ENCODE results near the gene MUC4.
"Not testable (repeated sequence)": the region's sequence is repeated elsewhere in the genome, so short reads cannot be mapped to it uniquely, and the experiment has no call there.

MUC4 gene

DNA sequence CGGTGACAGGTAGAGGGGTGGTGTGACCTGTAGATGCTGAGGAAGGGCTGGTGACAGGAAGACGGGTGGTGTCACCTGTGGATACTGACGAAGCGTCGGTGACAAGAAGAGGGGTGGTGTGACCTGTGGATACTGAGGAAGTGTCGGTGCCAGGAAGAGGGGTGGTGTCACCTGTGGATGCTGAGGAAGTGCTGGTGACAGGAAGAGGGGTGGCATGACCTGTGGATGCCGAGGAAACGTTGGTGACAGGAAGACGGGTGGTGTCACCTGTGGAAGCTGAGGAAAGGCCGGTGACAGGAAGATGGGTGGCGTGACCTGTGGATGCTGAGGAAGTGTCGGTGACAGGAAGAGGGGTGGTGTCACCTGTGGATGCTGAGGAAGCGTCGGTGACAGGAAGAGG lies 27.7 kb downstream of the MUC4 start:
- DNase-seq: not testable (repeated sequence)

DNA sequence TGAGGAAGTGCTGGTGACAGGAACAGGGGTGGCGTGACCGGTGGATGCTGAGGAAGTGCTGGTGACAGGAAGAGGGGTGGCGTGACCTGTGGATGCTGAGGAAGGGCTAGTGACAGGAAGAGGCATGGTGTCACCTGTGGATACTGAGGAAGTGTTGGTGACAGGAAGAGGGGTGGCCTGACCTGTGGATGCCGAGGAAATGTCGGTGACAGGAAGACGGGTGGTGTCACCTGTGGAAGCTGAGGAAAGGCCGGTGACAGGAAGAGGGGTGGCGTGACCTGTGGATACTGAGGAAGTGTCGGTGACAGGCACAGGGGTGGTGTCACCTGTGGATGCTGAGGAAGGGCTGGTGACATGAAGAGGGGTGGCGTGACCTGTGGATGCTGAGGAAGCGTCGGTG lies 30.5 kb downstream of the MUC4 start:
- DNase-seq: not testable (repeated sequence)

DNA sequence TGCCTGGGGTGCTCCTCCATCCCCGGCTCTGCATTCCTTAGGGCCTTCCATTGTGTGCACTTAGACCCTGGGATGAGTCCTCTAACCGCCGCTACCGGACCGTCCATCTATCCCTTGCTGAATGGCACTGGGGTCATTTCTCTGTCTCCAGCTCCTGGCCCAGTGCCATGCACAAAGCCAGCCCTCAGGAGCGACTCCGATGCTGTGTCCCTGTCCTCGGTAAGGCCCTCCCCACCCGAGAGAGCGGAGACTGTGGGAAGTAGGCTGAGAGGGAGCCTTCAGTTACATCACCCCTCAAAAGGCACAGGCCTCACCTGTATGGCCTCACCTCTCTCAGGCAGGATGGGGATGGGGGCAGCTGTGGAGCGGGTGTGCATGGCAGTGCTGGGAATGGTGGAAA lies 33.8 kb downstream of the MUC4 start:
- no peak for DNase-seq

DNA sequence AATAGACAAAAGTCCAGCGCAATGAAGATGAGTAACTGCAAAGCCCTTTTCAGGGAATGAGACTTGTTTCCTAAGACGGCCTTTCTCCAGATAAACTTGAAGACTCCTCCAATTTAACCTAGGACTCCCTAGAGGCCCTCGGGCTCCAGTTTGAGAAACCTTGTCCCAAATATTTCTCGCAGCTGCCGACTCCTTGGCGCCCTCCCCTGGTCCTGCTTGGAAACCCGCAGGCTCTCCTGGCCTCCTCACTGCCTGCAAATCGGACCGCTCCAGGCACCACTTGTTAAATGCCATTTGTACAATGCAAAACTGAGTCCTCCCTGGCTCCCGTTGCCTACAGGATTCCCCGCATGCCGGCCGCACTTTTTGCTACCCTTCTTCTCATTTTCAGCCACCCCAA lies 36.8 kb downstream of the MUC4 start:
- DNase-seq: no peak

DNA sequence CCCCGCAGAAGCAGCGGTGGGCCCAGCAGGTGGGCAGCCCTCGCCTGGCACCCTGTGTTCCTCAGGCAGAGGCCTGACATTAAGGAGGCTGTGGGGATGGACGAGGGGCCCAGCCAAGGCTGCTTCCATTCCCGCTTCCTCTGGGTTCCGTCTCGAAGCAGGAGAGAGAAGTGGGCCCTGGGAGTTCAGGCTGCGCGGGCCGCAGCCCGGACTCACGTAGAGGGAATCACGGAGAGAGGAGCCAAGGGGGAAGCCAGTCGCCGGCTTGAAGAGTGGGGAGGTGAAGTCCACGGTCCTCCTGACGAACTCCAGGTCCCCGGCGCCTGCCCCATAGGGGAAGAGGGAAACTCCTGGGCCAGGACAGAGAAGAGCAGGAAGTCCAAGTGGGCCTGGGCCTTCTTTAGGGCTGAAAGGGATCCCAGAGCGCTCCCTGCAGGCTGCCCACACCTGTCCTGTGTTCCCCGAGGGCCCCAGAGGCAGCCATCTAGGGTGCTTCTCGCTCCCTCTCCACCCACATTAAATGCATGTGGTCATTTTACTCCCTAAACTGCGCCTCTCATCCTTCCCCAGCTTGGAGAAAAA lies 37.7 kb downstream of the MUC4 start:
- no peak for DNase-seq

DNA sequence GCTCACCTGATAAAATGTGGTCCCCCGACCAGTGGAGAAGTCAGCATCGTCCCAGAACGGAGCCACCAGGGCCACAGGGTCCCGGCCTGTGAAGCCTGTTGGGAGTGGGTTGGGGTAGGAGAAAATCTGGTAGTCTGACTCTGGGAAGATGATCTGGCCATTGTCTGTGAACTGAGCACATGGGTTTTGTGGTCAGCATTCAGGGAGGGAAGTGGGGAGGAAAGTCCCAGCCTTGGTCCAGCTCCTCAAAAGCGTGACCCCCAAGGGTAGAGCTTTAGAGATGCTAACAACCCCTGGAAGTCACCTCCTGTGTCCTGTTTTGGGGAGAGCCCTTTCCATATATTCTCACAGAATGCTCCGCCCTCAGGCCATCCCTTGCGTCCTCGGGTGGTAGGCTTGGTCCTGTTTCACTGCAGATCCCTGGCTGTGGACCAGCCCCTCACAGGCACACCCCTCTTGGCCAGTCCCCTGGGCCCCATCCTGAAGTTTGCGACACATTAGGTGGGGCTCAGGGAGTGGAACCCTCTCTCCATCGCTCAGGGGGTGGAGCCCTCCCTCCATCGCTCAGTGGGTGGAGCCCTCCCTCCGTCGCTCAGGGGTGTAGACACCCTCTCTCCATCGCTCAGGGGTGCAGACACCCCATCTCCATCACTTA lies 40.0 kb downstream of the MUC4 start:
- no peak for DNase-seq

DNA sequence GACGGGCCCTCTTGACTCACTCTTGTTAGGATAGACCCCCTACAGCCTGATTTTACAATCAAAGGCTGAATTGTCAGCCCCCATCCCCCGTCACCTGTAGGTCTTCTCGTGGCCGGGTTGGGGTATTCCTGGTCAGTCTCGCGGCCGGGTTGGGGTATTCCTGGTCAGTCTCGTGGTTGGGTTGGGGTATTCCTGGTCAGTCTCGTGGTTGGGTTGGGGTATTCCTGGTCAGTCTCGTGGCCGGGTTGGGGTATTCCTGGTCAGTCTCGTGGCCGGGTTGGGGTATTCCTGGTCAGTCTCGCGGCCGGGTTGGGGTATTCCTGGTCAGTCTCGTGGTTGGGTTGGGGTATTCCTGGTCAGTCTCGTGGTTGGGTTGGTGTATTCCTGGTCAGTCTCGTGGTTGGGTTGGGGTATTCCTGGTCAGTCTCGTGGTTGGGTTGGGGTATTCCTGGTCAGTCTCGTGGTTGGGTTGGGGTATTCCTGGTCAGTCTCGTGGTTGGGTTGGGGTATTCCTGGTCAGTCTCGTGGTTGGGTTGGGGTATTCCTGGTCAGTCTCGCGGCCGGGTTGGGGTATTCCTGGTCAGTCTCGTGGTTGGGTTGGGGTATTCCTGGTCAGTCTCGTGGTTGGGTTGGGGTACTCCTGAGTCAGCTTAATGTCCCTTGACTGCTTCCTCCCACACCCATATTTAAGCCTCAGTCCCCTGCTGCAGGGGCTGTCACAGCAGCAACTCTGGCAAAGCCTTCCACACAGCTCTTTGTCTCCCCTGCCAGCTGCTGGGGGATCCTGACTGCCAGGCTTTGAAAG lies 40.7 kb downstream of the MUC4 start:
- DNase-seq: not testable (repeated sequence)

DNA sequence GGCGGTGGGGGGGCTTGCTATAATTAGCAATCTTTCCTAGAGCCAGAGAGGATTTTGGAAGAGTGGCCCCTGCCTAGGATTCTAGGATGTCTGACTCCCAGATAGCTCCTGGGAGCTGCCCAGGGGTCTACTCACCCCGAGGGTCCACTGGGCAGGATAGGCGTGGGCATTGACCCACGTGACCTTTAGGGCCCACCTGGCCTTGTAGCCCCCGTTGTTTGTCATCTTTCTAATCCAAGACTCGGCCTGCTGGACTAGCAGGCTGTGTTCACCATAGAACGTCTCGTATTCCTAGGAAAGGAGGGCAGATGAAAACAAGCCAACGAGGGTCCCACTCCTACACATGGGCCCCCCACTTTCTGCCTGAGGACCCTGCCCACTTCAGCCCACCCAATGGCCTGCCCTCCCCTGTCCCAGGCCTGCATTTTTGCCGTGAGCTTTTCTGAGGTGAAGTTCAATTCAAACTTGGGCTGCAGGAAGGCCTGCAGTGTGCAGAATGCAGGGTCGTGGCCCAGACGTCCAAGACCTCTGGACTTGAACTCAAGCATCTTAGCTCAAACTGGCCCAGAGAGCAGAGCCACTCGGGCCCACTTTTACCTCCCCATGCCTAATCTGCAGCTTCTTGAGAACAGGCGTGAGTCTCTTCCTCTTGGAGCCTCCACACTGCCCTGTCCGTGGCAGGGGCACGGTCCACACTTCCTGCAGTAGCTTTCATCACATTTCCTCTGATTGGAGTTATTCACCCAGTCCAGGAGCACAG lies 41.5 kb downstream of the MUC4 start:
- DNase-seq: no peak

DNA sequence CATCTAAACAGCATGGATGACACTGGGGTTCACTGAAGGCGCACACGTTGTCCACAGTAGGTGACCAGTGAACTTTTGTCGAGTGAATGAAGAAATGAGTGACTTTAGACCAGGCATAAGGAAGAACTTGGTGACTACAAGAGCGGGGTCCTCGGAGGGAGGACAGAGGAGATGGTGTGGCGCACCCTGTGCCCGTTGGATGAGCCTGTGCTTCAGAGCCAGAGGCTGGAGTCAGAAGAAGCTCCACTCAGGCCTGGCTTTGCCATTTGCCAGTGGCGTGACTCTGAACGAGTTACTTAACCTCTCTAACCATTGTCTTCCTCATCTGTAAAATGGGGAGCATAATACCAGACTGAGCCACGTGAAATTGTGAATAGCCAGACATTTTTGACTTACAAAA lies 42.2 kb downstream of the MUC4 start:
- no peak for DNase-seq

DNA sequence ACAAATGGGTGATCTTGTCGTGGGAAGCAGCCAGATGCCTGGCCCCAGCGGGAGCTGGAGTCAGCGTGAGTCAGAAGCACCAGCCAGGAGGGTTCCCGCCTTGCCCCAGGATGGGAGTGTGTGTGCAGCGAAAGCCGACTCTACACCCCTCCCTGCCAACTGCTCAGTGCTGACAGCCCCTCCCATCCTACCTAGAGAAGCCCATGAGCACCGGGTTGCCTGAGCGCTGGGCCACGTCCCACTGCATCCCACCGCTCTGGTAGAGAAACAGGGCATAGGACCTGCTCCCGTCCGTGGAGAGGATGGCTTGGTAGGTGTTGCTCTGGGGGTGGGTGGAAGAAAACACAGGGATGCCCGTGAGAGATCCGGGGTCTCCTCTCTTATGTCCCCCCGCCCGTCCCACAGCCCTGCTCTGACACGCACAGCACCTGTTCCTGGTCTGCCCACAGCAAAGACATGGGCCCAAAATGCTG lies 42.9 kb downstream of the MUC4 start:
- no peak for DNase-seq

DNA sequence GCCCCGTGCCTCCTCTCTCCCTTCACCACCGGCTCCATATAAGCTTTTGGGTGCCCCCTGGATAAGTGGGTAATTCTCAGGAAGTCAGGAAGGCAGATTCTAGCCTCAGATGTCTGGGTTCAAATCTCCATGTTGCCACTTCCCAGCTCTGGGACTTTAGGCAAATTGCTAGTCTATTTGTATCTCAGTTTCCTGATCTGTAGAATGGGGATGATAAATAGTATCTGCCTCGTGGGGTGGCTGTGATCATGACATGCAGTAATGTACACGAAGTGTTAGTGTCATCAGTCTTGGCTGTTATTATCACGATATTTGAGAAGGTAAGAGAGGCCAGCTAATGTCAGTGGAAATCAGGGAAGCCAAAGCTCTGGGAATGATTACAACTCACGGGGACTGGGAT lies 43.3 kb downstream of the MUC4 start:
- no peak for DNase-seq

DNA sequence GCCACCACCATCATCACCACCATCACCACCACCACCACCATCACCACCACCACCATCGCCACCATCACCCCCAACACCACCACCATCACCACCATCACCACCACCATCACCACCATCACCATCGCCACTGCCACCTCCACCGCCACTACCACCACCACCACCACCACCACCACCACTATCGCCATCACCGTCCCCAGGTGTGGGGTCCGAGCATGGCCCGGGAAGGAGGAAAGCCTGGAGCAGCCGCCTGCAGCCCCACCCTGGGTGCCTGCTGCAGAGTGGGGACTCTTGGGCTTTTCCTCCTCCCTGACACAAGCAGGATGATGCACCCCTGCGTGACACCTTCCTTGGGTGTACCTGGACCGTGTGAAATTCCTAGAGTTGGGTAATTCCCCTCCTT lies 43.9 kb downstream of the MUC4 start:
- no peak for DNase-seq

DNA sequence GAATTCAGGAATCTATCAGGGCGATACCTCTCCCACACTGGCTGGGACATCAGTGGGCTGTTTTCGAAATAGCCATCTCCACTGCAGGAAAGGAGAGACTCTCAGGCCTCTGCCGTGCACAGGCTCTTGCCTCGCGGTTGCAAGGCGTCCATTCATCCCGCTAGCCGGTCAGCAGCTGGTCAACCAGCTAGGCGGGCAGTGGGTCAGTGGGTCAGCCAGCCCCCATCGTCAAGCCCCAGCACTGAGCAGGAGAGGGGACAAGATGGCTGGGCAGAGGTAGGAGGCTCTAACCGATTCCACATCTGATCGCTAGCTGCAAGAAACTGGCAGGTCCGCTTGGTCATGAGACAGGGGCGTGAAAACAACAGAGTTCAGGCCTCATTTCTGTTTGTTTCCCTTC lies 45.1 kb downstream of the MUC4 start:
- no peak for DNase-seq

DNA sequence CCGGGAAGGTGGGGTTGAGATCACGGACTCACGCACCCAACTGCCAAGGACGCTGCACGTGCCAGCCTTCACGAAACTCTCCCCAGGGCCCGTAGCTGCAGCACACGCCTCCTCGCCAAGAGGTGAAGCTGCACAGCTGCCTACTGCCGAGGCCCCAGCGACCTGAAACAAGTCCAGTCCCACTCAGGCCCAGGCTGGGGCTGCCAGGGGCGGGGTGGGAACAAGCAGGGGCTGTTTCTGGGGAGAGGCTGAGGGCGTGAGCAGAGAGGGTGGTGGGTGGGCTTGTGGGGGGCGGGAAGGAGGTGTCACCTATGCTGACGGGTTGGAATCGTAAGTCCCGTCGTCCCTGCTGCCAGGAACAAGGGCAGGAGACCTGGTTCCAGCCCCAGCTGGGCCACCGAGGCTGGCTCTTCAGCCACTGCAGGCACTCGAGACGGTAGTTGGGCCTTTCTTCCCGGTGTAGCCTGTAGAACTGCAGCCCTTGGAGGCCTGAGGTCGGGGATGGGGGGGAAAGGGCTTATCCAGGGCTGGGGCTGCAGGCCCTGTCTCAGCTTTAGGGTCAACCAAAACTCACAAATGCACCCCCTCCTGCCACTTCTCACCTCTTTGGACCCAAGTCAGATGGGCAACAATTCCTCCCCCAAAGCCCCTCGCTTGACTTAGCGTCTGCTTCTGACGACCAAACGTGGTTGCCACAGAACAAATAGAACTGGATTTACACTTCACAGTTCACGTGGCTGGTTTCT lies 46.6 kb downstream of the MUC4 start:
- no peak for DNase-seq

DNA sequence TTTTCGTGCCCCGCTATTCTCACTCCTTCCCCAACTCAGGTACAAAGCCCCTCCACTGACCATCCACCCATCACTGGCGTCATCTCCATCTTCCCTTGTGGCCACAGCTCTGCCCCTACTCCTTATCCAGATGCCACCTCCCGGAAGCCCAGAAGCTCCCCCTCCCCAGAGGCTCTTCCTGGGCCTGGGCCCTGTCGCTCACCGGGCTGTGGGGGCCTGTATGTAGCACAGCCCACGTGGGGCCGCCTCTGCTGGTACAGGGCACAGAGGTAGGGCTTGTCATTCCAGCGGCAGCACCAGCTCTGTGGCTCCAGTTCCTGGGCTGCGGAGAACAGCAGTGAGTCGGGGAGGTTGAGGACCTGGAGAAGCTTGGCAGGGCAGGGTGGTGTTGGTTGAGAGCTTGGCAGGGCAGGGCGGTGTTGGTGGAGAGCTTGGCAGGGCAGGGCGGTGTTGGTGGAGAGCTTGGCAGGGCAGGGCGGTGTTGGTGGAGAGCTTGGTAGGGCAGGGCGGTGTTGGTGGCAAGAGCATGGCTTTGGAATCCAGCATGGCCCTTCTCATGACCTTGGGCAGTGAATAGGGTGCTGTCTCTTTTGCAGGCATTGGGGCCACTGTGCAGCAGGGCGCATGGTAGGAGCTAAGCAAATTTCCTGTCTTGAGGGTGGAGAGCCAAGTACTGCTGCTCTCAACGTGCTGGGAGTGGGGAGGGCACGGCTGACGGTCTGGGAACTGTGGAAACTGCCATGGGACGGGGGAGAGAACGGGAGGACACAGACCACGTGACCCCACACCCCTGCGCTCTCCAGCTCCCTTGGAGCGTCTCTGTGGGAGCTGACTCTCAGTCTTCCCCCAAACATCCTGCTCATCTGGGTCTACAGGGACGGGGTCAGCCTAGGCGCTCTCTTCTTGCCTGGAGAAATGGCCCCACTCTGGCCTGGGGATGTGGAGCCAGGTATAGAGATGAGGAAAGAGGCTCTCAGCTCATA lies 47.6 kb downstream of the MUC4 start:
- DNase-seq: no peak

DNA sequence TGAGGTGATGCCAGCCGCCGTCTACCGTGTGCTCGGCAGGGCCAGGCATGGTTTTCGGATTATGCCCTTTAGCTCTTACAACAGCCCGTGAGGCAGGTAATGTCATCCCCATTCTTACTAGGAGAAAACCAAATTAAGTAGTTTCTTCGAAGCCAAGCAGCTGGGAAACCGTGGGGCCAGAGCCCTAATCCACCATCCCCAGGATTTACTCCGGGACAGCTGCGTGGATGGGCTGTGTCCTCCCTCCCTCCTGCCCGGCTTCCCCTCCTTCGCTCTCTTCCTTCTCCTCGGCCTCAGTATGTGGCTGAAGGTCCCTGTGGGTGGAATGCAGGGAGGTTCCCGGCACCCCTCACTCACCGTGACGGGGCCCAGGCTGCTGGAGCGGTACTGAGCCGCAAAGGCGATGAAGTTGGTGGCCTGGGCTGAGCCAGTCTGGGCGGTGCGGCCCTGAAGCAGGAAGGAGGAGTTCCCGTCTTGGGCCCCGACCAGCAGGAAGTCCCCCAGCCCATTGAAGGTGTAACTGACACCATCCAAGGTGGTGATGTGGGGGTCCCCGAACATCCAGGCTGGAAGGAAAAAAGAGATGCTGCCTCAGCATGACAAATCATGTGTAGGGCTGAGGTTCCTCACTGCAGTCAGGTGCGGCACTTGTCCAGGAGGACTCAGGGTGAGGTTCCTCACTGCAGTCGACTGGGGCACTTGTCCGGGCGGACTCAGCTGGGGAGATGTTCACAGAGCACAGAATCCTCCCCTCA lies 48.5 kb downstream of the MUC4 start:
- no peak for DNase-seq

DNA sequence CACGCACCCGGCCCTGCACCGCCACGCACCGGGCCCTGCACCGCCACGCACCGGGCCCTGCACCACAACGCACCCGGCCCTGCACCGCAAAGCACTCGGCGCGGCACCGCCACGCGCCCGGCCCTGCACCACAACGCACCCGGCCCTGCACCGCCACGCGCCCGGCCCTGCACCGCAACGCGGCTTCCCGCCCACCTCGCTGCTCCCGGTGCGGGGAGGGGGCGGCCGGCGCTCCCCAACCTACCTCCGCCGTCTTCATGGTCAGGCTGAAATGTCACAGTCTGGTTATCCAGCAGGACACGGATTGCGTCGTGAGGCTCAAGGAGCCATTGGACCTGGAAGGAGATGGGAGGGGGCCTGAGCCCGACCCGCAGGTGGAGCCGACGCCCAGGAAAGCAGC lies 49.1 kb downstream of the MUC4 start:
- DNase-seq: no peak

DNA sequence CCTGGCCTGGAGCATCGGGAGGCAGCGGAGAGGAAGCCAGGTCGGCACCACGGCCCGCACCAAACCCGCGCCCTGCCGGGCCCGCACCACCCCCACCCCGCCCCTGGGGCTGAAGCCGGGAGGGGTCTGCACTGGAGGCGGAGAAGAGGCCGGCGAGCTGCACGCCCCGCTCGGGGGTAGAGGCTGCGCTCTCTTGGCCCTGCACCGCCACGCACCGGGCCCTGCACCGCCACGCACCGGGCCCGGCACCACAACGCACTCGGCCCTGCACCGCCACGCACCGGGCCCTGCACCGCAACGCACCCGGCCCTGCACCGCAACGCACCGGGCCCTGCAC lies 49.5 kb downstream of the MUC4 start:
- no peak for DNase-seq

DNA sequence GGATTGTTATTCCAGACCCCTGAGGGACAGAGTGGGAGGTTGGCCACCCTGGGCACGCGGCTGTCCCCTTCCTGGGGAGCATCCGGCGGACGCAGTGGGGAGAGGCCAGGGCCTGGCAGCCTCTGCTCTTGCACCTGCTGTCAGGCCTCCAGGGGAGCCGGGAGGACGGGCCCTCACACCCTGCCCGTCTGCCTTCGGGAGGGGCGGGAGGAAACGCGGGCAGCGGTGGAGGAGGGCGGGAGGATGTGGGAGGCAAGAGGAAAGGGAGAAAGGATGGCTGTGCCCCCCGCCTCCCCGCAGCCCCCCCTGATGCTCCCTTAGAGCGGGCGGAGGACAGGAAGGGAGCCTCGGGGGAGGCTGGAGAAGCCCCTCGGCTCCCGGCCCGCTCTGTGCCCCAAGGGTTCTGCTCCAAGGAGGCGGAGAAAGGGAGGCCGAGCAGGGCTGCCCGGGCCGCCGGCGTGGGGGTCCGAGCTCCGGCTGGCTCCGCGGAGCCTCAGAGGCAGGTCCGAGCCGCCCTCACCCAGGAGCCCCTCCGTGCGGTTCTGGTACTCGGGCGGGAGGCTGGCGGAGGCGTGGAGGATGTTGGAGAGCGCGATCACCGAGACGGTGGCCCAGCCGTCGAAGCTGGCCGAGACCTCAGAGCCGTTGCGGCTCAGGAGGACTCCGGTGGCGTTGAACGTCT lies 50.0 kb downstream of the MUC4 start:
- DNase-seq: no peak

DNA sequence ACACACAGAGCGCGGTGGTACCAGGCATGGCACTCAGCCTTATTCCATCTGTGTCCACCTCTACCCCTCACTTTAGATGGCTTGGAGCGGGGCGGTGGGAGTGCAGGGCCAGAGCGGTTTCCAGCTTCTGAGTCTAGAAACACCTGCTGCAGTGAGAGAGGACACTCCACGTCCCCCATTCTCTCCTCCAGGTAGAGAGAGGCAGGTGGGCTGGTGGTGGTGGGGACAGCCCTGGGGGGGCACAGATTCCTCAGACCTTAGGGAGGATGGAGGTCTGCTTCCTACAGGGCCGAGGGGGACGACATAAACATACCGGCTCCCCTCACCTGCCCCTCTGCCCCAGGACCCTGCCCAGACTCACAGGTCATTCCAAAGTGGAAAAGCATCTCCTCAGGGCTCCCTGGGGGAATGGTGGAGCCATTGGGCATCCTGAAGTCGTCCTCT lies 50.6 kb downstream of the MUC4 start:
- no peak for DNase-seq
